Endothelial cell (in vitro differentiated cells): ENCODE data around the gene RAB13. TPM values are rescaled to one million over a fixed set of nuclear protein-coding genes. Genes with fewer than 3 reads are reported as not detected.
"Not testable (repeated sequence)": the region's sequence is repeated elsewhere in the genome, so short reads cannot be mapped to it uniquely, and the experiment has no call there.

Experiments
- DNase-seq: peaks from one replicate; pipeline ENCODE4 v3.0.0; 2021; ENCODE audit warnings: low spot score
- H3K27ac Mint-ChIP-seq: one replicate; pipeline ENCODE4 v1.8.0; 2021; ENCODE audit warnings: mixed read lengths, inconsistent platforms; ENCODE audit not compliant: unreplicated experiment
- H3K27me3 Mint-ChIP-seq: one replicate; pipeline ENCODE4 v1.8.0; 2021; ENCODE audit warnings: mild to moderate bottlenecking, moderate library complexity, mixed read lengths, inconsistent platforms; ENCODE audit not compliant: unreplicated experiment
- H3K36me3 Mint-ChIP-seq: one replicate; pipeline ENCODE4 v1.8.0; 2021; ENCODE audit warnings: mild to moderate bottlenecking, low read depth, mixed read lengths, inconsistent platforms; ENCODE audit not compliant: unreplicated experiment
- H3K4me1 Mint-ChIP-seq: one replicate; pipeline ENCODE4 v1.8.0; 2021; ENCODE audit warnings: mild to moderate bottlenecking, mixed read lengths, inconsistent platforms; ENCODE audit not compliant: unreplicated experiment
- H3K4me3 Mint-ChIP-seq: one replicate; pipeline ENCODE4 v1.8.0; 2021; ENCODE audit warnings: mild to moderate bottlenecking, mixed read lengths, inconsistent platforms; ENCODE audit not compliant: unreplicated experiment
- H3K9me3 Mint-ChIP-seq: one replicate; pipeline ENCODE4 v1.8.0; 2021; ENCODE audit warnings: mixed read lengths, inconsistent platforms; ENCODE audit not compliant: unreplicated experiment
- CTCF ChIP-seq: fragments of 200-600 bp; sonication (generic); IDR thresholded peaks from one replicate; pipeline ENCODE4 v1.5.0; 2021; ENCODE audit warnings: antibody characterized with exemption; ENCODE audit not compliant: unreplicated experiment
- long read RNA-seq: library from polyadenylated mRNA; unstranded; transcript quantifications from one replicate; pipeline ENCODE4 v2.0.0, GENCODE V29; 2020; ENCODE audit not compliant: unreplicated experiment
- total RNA-seq: library from RNA; stranded (reverse); fragmentation: NEBNext Ultra II Directional; extraction: Animal tissue kit (Norgen Biotek cat#: 25700); gene quantifications from one replicate; pipeline ENCODE4 v1.2.1, GENCODE V29; 2021; ENCODE audit not compliant: unreplicated experiment

Gene RAB13
- 419 TPM for total RNA-seq
- long read RNA-seq, transcript RAB13-201 (8 exons, 1,176 nt), result major isoform, 257 of 270 reads
- long read RNA-seq, partial matches to known transcripts, result 4 of 270 reads
- long read RNA-seq, other reads (novel, unspliced or antisense), result 3 of 270 reads

DNA sequence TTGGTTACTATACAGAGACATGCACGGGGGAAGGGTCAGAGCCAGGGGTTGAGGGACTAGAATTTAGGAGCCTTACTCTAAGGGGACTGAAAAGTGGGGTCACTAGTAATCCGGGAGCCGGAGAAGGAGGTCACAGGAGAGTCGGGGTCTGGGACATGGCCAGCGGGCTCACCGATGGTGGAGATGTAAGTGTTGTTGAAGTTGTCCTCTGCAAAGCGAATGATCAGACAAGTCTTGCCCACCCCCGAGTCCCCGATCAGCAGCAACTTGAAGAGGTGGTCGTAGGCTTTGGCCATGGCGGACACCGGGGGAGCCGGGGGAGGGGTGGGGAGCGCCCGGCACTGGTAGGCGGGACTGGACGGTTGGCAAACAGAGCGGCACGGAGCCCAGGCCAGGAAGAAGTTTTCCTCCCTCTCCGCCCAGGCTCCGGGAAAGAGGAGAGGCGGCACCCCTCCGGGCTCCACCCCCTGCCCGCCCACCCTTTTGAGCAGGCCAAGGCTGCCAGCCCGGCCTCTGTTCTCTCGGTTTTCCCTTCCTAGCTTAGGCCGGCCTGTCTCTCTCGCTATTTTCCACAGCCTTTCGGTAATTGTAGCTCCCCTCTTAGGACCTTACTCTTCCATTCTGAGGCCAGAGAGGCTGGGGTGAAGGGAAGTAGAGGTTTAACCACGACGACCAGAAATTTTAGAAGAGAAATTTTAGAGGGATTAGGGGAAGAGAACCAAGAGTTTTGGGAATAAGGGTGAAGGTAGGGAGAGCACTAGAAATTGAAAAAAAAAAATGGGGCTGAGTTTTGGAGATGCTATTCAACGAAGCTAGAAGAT, at the start of gene RAB13:
Gene RAB13, minus strand, starts transcription at position 399 of the 821 bp plus-strand sequence. Its CDS starts 103 bp downstream, at position 296.
- peak; percentile 81 for DNase-seq
- Mint-ChIP-seq H3K36me3 (peaks cover 36% of the 10 kb centered on the region), H3K27me3 (peaks cover 15% of the 10 kb centered on the region), H3K9me3 (no peaks in the 10 kb centered on the region), H3K4me1 (peaks cover 39% of the 10 kb centered on the region), H3K27ac (peak within 1 kb of the TSS; percentile 93), H3K4me3 (peak within 1 kb of the TSS; percentile 99)
- no peak for TF ChIP-seq CTCF

- not testable (repeated sequence) for H3K27ac Mint-ChIP-seq, H3K4me3 Mint-ChIP-seq, DNase-seq, H3K4me1 Mint-ChIP-seq, H3K27me3 Mint-ChIP-seq, H3K36me3 Mint-ChIP-seq, H3K9me3 Mint-ChIP-seq
These were observed 47.6 kb upstream of the RAB13 start for GRCh38 chr1:154033697-154034096.

- Mint-ChIP-seq H3K4me3 (no peak overlapping the region), H3K36me3 (no peaks in the 10 kb centered on the region), H3K27ac (no peak overlapping the region), H3K27me3 (peaks cover 3% of the 10 kb centered on the region), H3K4me1 (no peaks in the 10 kb centered on the region), H3K9me3 (no peaks in the 10 kb centered on the region)
- DNase-seq, result no peak
- no peak for TF ChIP-seq CTCF
These were observed 33.8 kb upstream of the RAB13 start for GRCh38 chr1:154019940-154020339.

DNA sequence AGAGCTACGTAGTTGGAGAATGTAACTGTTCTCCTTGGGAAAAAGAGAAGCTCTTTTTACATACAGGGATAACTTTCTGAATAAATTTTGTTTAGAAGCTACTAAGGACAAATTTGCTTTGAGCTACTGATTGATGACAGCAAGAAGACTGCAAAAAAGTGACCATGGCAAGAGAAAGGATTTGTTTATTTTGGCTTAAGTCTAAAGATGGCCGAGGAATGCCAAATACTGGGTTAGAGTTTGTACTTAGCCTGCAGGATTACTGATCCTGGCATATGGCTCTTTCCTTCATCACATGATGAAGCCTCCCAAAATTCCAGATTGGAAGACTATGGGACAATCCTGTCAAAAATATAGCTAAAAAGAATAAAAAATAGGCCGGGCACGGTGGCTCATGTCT, 33.1 kb upstream of the RAB13 start:
- DNase-seq, result no peak
- Mint-ChIP-seq H3K36me3 (no peaks in the 10 kb centered on the region), H3K27me3 (peaks cover 3% of the 10 kb centered on the region), H3K27ac (no peak overlapping the region), H3K4me3 (no peak overlapping the region), H3K9me3 (no peaks in the 10 kb centered on the region), H3K4me1 (no peaks in the 10 kb centered on the region)
- no peak for TF ChIP-seq CTCF

GRCh38 chr1:154014154-154014907, 28.2 kb upstream of the RAB13 start:
- H3K9me3 Mint-ChIP-seq, result no peaks in the 10 kb centered on the region
- H3K4me3 Mint-ChIP-seq, result no peak overlapping the region
- H3K27ac Mint-ChIP-seq, result no peak overlapping the region
- TF ChIP-seq CTCF, result no peak
- H3K4me1 Mint-ChIP-seq, result no peaks in the 10 kb centered on the region
- H3K27me3 Mint-ChIP-seq, result peaks cover 3% of the 10 kb centered on the region
- DNase-seq, result no peak
- no peaks in the 10 kb centered on the region for H3K36me3 Mint-ChIP-seq

- H3K9me3 Mint-ChIP-seq, H3K4me3 Mint-ChIP-seq, H3K36me3 Mint-ChIP-seq, H3K4me1 Mint-ChIP-seq, H3K27me3 Mint-ChIP-seq, H3K27ac Mint-ChIP-seq, DNase-seq: not testable (repeated sequence)
These were observed 26.4 kb upstream of the RAB13 start for GRCh38 chr1:154012543-154012942.
